Hematopoietic multipotent progenitor cell treated with erythropoietin and hydrocortisone succinate and interleukin-3 and kit ligand, for 17 days (in vitro differentiated cells): ENCODE data around the gene VOPP1.

ENCODE experiments used
- DNase-seq: peaks from one replicate; pipeline ENCODE4 v3.0.0-alpha.2; 2015; ENCODE audit warnings: low spot score

VOPP1 gene

DNA sequence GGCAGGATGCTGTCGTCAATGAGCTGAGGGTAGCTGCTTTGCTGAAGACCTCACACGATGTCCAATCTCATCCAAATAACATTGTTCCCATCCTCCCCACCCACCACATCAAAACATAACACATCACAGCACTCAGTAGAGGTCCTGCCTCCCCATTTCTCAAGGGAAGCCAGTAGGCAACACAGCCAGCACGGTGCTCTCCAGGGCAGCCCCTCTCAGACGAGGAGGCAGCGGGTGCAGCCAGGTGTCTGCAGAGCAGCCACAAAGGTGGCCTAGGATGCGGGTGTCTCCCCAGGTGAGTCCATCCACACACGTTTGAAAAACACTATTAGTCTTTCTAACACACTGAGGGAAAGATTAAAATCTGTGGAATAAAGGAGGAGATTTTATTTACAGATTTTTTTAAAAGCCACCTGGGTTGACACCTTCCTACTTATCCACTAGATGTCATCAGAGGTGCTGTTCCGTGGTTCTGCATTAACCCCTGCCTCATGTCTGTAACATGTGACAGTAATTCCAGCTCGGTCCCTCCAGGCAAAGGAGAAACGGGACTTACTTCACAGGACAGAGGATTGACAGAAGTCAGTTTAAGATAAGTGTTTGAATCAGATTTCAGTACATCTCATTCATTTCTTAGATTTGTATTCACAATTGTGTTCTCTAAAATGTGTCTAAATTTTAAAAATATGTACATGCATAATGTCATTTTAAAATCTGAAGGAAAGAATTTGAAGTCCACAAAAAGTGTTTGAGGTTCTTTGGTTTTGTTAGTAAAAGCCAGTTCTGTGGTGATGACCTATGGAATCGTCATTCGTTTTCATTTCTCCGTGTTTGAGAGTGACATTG is 139.1 kb downstream of the VOPP1 start:
- DNase-seq: no peak

DNA sequence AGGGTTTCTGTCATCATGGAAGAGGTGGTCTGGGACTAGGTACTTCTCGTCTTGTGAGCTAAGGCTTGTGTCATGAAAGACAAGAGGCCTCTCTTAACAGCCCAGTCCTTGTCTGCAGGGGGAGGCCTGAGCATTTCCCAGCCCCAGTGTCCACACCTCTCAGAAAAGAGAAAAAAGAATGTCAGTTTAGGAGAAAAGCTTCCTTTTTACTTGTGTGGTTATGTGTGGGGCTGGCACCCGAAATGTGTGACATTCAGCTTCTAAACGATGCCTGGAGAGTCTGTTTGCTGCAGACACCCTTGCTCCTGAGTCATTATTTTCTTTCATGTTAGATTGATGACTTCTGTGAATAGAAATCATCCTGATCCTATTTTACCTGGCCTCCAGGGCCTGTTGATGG is 139.8 kb downstream of the VOPP1 start:
- DNase-seq: no peak

DNA sequence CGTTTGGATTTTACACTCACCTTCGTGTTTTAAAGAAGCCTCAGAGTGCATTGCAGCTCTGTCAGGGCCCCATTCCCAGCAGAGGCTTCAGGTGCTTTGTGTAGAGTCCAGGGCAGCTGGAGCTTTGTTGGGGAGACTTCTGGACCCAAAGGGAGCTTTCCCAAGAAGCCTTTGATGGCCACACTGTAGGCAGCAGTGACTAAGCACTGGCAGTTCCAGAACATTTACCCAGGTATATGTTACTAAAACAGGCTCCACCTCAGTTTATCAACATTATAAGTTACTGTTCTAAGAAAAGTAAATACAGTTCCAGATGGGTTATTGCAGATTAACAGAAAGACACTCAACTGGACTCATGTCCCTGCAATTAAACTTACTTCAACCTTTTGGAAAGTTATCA is 140.4 kb downstream of the VOPP1 start:
- DNase-seq: no peak

DNA sequence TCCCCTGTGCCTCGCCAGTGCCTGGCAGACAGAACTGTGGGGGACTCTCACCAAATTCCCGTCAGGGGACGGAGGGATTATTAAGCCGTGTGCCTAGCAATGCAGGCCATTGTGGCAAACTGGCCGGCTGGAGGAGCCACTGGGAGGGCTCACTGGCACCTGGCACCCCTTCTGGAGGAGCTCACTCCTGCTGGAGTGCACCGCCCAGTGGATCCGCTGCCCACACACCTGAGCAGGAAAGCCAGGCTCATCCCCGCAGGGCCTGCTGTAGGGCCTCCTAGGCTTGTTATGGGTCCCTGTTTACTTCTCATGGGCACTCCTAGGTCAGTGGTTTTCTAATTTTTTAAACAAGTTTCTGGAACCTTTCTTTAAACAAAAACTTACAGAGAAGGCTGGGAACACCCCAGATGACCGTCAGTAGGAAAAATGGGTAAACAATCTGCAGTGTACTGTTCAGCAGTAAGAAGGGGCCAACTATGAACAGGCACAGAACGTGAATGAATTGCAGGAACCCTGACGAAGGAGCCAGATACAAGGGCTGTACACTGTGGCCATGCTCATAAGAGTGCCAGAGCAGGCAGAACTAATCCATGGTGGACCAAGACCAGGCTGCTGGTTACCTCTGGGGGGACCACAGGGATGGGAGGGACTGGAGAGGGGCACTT is 142.3 kb downstream of the VOPP1 start:
- DNase-seq: no peak

DNA sequence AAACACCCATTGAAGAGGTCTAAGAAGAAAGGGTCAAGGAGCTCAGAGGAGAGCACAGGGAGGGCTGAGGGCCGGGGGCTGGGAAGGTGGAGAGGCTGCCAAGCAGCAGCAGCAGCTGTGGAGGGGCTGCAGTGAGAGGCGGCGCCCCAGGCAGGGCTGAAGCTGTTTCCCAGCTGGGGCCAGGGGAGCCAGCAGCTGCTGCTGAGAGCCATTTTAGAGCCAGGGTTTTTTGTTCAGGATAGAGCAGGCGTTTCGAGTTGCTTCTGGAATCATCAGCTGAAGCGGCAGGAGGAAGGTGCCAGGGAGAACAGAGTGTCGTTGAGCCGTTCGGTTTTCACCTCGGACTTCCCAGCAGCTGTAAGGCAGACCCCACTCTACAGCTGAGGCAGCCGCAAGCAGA is 144.5 kb downstream of the VOPP1 start:
- no peak for DNase-seq

DNA sequence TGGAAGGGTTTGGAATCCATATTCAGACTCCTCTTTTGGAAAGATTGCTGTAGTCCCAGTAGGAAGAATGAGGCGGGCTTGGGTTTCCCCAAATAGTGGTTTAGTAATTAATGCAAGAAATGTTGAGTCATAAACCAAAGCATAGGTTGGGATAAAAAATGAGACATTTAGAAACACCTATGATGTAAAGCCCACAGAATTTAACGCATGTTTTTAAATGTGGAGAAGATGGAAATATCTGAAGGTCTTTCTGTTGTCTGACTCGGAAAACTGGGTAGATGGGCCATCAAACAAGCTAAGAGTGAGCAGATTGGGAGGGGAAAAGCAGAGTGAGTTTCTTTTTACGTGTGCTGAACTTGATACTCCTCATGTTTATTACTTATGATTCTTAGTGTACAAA is 145.0 kb downstream of the VOPP1 start:
- no peak for DNase-seq

DNA sequence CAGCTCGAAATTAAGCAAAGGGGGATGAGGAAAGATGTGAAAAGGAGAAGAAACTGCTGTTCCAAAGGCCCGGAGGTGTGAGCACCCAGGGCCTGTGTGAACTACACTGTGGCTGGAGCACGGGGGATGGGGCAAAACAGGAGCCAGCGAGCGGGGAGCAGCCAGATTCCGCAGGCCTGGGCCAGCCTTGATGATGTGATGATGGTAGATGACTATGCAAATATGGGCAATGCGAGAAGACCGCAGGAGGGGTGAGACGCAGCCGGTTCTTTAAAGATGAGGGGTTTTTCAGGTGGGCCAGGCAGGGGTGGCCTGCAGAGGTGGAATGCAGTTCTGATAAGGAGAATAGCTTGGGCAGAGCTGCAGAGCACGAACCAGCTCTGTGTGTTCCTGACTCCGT is 145.6 kb downstream of the VOPP1 start:
- no peak for DNase-seq

DNA sequence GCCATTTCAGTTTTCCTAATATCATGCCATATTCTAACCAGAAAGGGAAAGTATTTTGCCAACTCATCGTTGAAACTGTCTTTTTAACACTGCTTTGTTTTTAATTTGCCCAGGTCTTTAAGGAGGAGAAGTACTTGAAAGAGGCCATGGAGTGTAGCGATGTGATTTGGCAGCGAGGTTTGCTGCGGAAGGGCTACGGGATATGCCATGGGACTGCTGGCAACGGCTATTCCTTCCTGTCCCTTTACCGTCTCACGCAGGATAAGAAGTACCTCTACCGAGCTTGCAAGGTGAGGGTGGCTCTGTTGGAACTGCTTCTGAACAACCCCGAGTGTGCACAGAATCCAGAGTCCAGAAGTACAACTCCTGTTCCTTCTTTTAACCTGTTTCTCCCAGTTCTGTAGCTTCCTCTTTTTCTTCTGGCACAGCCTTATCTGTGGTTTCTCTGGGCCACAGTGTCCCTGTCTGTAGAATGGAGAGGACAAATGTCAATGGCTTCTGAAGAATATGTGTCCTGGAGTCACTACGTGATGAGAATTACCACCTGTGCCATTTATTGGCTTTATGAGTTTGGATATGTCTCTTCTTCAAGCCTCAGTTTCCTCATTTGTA is 147.1 kb downstream of the VOPP1 start:
- no peak for DNase-seq

DNA sequence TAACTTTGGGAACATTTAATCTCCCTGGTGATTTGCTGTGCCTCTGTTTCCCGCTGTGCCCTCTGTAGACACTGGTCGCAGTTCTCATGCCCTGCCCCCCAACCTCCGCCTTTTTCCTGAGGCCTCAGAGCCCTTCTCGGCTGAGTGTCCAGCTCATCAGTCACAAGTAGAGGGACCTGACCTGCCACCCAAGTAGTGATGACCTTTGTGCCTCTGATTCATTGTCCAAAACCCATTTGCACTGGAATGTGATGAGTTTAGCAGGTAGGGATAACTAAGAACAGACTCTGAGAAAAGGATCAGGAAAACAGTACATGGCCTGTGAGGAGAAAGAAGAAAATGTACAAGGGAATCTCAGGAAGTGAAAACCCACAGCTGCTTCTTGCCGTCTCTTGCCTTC is 148.4 kb downstream of the VOPP1 start:
- no peak for DNase-seq

DNA sequence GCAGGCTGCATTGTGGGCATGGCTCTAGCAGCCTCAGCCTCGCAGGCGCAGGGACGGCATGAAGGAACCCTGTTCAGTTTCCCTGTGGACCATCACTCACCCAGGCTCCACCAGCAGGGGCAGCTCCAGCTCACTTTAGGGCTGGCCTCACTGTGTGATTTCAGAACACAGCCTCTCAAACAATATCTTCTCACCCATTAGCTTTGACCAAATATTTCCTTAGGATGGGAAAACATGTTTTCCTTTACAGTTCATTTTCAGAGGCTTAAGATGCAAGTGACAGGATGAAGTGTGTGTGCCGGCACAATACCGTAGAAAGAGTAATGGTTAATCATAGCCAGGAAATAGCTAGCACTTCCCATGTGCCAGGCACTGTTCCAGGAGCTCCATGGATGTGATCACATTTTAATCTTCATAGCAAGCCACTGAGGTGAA is 149.0 kb downstream of the VOPP1 start:
- no peak for DNase-seq
